GM03348 (cell line): ENCODE data around the gene DARS1.
A peak's percentile ranks its signal among the peaks of the same experiment; 100 is the strongest.

Experiments used
- DNase-seq: peaks from one replicate; pipeline ENCODE4 v3.0.0; 2012; ENCODE audit warnings: low spot score

DARS1 gene

DNA sequence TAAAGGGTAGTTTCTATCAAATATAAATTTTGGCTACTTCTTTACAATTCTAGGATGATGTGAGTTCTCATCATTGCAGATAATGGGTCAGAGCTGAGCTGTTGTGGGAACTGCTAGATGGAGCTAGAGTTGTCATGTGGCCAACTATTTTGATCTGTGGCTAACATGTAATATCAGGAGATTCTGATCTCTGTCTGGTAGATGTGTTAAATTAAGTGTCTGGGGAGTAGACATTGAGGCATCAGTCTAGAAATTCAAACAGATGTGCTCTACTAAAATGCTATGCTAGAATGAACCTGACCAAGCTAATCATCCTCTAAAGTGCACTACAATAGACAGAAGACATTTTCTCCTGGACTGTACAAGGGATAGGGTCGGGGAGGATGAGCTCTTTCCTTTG lies 30.3 kb upstream of the DARS1 start:
- DNase-seq = no peak

DNA sequence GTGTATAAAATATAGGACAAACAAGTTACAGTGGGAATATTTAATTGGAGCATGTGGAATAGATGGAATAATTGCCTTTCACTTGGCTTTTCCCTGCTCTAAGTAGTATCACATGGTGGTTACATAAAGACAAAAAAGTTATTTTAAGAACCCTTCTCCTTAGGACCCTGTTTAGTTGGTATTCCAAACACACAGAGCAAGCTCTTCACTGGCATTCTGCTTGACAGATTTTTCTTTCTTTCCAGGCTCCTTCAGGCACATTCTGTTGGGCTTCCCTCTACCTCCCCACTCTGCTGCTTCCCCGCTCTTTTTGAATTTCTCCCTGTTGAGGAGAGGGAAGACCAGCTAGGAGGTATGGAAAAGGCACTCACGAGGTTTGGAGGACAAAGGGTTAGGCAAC lies 29.0 kb upstream of the DARS1 start:
- no peak for DNase-seq

DNA sequence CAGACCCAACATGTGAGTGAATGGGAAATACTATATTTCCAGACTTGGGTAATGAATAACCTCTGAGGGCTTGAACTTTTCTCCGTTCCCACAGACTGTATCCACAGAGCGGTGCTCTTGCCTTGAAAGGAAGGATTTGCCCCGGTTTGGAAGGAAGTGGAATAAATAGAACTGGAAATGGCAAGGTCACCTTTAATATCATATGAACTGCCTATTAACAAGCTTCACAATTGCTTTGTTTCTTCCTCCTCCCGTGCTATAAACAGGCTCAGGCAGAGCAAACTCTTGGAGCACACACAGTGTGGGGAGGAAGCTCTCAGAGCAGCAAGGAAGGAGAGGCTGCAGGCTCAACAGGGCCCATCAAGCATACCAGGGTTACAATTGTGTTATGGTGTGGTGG lies 28.5 kb upstream of the DARS1 start:
- no peak for DNase-seq

DNA sequence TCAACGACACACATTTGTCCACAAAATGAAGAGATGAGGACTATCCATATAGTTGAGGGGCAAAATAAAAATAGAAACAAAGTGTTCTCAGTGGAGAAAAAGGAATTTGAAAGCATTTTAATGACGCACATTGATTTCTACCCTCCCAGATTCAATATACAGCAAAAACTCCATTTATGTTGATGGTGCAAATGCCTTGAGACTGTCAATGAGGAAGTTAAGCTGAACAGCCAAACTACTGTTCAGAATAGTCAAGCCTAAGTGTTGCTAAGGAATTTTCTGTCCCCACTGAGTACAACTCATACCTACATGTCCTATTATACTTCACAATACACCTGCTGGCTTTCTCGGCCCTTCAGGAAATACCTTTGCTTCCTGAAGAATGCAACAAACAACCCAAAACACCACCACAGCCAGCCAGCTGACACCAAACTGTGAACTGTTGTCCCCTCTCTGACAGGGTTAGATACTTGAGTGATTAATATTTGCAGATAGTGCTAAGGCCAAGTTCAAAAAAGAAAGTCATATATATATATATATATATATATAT lies 27.8 kb upstream of the DARS1 start:
- DNase-seq = no peak

DNA sequence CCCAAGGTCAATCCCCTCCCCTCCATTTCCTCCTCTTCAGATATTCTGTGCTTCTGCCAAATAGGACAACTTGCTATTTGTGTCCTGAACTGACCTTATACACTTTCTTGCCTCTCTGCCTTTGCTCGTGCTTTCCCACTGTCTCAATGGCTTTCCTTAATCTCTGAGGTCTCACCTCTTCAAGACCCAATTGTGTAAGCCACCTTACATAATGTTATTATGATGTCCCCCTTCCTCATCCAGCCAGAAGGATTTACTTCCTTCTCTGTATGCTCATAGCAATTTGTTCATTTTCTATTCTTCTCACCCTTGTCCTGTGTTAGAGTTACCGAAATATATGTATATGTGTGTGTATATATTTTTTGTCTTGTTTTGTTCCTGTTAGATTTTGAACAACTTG lies 26.9 kb upstream of the DARS1 start:
- no peak for DNase-seq

DNA sequence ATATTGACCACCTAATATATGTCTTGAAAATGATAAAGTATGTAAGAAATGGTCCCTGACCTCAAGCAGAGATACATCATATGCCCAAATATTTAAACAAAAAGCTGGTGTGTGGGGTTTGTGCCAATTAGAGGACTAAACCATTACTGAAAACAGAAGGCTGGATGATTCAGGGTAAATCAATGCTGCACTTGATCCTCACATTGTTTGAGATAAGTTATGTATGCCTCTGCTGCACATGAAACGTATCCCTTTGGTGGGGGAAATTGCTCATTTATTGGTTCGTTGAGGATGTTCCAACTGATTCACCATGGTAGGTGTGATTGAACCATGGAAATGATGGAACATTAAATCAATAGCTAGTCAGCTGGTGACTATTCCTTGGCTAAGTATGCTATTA lies 24.7 kb upstream of the DARS1 start:
- peak; percentile 46 for DNase-seq

DNA sequence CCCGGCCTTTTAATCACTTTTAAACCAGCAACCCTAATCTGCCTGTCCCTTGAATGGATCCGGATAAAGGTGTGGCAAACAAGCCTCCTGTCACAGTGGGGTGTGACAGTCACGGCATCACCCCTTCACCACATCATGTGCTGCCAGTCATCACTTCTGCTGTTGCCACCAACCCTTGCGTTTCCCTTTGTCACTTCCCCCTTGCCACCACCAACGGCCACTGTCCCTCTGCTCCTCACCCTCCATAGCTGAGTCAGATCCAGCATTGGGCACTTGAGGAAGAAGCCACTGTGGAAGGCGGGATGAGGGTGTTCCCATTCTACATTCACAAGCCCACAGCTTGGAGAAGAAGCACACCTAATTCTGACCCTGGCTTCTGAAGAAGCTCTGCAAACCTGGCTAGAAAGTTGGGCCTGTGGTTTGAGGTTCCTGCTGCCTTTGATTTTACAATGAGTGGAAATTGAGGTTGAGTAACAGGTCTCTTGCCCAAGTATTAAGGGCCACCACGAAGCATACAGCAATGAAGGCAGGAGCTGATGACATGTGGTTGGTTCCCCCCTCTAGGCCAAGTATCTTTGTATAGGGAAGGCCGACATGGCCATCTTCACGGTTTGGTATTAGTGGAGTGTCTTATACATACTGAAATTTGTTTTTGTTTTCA lies 22.9 kb upstream of the DARS1 start:
- no peak for DNase-seq

DNA sequence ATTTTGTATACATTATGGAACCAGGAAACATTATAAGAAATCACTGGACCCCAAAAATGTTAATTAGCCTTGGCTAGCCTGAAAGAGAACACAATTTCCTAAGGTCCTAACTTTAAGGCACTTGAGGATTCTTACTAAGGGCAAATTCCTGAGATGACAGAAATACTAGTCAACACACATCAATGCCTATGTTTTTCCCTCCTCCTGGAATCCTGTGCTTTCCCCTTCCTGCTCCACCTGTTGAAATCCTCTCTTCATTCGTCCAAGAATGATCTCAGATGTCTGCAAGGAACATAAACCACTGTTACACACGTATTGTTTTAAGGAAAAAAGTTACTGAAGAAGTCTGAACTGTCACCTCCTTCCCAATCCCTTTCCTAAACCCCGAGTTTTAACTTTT lies 21.2 kb upstream of the DARS1 start:
- DNase-seq = peak; percentile 35

DNA sequence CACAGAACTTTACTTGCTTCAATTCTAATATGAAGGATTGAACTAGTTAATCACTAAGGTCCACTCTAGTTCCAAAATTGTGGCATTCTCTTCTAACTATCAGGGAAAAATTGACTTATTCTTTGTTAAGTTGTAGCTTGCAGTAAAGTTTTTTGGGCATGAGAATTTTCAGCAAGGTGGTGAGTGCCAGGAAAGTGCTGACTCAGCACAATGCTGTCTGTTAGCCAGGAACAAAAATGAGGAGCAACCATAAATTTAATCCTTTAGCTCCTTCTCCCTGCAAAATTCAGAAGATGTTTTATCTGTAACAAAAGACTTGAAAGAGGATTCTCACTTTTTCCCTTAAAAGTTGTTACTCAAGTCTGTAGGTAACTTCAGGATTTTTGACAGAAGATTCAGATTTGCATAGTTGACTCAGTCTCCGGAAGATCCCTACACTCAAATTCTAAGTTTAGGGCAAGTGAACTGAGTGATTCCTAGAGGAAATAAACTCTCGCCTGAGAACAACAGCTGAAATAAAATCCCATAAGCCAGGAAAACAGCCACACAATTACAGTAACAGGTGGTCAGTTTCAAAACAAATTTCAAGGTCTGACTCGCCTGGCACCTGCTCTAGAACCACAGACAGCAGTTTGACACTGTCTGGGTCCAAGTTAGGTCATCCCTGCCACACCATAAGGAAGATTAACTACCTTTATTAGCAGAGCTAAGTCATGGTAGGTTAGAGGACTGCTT lies 20.2 kb upstream of the DARS1 start:
- no peak for DNase-seq

DNA sequence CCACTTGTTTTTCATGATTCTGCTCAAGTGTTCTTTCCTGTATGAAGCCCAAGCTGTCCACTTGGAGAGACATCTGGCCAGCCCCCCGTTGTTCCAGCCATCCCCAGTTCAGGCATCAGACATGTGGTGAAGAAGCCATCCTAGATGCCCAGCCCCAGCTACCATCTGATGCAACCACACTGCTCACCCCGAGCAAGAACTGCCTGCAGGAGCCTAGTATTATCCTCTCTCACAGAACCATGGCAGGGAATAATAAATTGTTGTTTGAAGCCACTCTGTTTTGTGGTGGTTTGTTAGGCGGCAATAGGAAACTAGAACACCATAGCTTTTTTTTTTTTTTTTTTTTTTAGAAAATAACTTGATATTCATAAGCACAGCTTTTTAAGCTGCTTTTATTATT lies 19.5 kb upstream of the DARS1 start:
- no peak for DNase-seq

DNA sequence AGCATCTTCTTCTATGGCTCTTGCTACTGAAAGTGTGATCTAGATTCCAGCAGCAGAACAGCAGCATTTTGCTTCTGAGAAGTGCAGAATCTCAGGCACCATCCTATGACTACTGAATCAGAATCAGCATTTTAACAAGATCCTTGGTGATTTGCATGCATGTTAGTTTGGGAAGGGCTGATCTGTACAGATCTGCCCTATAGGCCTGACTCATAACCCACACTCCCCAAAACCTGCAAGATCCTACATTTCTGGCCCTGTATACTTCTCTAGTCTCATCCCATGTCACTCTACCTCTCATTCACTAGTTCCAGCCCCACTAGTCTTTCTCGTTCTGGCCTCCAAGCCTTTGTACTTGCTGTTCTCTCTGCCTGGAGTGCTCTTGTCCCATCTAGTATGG lies 15.7 kb upstream of the DARS1 start:
- DNase-seq = no peak

DNA sequence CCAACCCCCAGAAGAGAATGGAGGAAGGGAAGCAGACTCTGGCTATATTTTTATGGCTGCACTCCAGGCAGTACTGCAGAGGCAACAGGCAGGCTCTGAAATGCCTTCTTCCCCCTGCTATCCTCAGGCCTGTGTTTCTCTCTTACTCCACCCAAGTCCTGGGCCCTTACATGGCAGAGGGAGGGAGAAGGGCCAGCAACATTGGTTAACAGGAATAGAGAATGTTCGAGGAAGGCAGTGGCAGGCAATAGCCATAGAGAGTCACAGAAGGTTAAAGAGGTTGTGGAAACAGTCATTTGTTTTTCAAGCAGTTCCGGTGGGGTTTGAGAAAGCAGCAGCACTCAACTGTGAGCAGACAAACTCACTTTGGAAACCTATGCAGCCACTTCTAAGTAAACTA lies 15.1 kb upstream of the DARS1 start:
- DNase-seq = no peak

DNA sequence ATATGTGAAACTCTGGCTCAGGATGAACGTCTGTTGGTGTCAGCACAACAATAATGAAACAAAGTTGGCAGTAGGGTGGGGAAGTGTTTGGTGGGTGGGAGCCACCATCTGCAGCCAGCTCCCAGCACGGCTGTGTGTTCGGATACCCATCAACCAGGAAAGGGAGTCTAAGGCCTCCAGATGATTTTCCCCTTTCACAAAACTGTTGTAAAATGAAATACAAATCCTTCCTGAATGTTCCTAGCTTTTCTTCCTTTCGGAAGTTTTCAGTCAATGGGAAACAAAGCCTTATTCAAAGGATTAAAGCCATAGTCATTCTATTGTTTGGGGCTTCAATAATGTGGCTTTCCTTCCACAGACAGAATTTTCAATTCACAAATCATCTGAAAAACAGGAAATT lies 14.5 kb upstream of the DARS1 start:
- DNase-seq = no peak

DNA sequence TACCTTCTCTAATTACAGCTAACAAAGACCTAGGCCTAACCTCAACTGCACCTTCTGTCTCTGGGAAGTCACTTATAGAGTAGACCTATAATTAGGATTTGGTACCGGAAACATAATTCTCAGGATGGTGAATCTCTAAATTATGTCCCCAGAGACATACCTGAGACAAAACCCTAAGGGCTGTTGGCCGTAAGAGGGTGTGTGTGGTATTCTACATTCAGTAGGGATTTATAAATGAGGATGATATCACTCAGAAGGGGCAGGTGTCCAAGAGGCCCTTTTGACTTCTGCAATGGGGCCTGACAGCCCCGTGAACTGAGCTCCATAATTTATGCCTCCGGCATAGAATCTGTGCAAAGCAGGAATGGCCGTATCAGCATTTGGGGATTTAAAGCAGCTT lies 13.5 kb upstream of the DARS1 start:
- DNase-seq = no peak

DNA sequence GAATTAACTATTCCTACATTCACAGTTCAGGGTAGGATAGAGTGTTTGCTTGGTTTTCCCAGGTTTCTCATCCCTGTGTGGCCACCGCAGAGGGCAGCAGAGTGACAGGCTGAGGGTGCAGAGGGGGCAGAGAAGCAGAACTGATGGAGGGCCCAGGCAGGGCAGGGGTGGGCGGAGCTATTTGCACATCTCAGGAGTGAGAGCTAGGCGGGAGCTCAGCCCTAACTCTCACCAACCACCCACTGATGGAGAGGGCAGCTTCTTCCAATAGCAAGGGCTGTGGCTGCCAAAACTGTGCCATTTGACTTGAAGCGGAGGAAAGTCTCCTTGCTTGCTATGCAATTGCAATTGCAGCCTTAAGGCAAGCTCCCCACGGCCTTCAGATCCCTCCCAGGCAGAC lies 12.0 kb upstream of the DARS1 start:
- DNase-seq = no peak

DNA sequence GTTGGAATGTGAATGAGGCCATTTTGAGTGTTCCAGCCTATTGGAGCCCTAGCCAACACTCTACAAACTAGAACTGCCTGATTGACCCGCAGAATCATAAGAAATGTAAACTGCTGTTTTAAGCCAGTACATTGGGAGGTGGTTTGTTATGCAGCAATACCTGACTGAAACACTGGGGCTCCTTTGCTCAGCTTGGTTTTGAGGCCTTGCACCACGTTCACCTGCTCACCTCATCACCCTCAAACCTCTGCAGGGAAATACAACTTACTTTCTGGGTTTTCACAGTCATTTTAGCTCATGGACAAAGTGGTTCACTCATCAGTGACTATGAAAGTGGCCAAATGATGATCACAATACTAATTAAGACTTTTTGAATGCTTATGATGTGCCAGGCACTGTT lies 10.9 kb upstream of the DARS1 start:
- DNase-seq = no peak

DNA sequence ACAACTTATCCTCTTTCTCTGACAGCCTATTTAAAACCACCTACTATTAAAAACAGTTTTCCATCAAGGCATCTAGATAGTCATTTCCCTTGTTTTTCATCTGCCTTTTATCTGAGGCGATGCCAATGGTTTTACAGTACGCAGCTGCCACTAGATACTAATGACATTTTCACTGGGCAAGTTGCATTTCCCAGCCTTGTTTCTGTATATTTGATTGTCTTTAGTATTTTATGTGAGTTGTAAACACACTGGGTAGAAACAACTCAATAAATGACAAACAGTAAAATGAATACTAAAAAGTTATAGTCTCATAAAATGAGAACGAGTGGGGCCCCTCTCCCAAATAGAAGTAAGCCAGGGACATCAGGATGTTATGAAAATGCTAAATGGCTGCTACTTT lies 8.9 kb upstream of the DARS1 start:
- no peak for DNase-seq

DNA sequence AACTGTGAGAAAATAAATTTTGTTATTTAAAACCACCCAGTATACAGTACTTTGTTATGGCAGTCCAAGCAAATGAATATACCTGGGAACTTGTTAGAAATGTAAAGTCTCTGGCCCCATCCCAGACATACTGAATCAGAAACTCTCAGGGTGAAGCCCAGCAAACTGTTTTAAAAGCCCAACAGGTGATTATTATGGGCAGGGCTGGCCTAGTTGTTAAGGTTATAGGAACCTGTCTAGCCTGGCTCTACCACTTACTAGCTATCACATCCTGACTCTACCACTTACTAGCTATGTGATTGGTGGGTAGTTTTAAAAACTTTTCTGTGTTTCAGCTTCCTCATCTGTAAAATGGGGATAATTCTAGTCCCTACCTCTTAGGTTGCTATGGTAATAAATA lies 8.0 kb upstream of the DARS1 start:
- no peak for DNase-seq

DNA sequence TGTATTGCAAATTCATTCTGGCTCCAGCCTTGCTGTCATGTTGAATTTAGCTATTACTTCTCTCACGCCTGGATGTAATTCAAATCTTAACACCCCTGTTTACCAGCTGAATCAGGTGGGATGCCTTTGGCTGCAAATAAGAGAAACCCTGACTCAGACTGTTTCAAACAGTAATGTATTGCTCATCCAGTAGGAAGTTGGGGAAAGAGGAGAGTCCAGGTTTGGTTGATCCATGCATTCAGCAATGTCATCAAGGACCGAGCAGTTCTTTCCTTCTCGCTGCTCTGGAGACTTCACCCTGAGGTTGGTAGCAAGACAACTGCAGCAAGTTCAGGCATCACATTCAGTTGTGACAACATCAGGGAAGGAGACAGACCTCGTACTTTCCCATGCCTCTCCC lies 6.4 kb upstream of the DARS1 start:
- no peak for DNase-seq

DNA sequence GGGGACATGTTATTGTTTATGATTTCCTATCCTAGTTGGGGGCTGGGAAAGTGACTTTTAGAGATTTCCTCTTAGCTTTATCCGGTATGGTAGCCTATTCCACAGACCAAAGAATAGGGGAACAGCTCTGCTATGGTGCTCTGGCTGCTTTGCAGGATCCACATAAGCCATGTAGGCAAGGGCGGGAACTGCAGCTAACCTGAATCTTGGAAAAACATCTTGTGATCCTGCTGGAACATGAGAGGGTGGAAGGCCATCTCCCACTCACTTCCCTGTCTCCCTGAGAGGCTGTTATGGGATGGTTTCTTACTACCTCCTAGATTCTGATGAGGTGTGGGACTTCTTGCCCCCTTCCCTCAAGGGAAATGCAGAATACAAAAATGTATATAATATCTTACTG lies 2.0 kb upstream of the DARS1 start:
- no peak for DNase-seq

DNA sequence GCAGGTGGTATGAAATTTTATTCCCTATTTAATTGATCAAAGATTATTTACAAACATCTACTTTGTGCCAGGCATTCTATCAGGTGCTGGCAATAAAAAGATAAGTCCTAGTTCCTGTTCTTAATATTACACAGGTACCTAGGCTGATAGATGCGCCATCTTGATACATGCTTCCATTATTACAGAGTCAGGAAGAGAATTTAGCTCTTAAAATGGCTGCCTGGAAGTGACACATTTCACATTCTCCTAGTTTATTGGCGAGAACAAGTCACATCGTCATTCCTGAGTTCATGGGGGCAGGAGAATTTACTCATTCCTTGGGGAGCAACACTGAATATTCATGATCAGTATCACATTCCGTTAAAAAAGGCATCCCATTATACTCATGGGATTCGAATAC lies 1.1 kb upstream of the DARS1 start:
- DNase-seq = no peak

DNA sequence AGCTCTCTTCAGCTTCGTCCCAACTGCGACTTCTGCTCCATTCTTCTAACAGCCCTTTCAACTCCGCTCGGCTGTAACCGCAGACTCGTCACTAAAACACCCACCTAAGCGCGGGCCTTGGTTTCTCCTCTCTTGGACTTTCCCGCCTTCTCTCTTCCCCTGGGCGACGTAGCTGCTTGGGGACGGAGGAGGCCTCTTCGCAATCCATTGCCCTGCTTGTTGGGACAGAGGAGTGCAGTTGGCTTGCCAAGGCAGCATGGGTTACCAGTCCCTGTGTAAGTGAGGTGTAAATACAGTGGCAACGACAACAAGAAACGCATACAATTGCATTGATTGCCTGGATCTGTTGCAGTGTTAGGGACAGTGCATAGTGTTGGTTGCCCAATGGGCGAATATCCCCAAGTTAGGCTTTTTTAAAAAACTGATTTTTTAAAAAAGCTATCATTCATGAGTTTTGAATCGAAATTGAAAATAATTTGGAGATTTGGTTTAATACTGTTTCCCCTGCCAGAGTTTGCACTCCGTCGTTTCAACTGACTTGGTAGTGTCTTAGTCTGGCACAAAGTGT lies 484 bp upstream of the DARS1 start:
- no peak for DNase-seq

DNA sequence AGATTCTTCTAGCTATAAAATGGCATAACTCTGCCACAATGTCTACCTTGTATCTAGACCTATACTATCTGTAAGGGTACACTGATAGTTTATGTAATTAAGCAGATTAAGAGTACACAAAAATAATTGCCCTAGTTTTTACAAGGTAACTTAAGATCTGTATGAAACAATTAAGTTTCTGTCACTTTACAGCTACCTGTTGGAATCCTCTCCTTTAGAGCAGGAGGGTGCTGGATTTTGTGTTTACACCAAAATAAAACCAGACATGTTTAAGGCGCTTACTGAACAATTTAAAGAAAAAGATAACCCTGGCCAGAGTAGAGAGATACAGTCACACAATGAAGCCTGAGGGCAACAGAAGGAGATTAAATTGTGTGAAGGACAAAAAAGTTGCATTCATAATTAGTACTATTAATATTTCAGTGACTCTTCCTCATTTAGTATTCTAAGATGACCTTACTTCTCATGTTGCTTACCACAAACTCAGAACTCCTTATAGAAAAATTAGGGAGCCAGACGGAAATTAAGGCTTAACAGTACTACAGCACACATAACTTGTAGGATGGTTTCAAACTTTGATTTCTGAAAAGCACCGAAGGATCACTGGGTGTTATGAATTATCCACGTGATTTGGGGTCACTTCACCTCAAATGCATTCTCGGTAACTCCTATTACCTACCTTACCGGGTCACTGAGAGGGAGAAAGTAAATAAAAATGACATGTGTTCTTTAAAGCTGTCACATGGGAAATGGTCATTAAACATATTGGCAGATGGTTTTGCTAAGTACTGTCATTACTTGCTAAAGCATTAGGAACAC lies 1.0 kb downstream of the DARS1 start:
- peak; percentile 8 for DNase-seq
